Measurements from ENCODE around the gene FBXL7. TPM values are rescaled to one million over a fixed set of nuclear protein-coding genes. Genes with fewer than 3 reads are reported as not detected.

Gene FBXL7
- total RNA-seq, 4 donors from 2014 or later: 9.5 to 25.2 (median 16.0) TPM

- TF ChIP-seq CTCF (IDR thresholded peaks at IDR 0.05; ENCODE audit: low read depth): no peak
These were observed 165.0 kb downstream of the FBXL7 start for GRCh38 chr5:15664961-15665360.

DNA sequence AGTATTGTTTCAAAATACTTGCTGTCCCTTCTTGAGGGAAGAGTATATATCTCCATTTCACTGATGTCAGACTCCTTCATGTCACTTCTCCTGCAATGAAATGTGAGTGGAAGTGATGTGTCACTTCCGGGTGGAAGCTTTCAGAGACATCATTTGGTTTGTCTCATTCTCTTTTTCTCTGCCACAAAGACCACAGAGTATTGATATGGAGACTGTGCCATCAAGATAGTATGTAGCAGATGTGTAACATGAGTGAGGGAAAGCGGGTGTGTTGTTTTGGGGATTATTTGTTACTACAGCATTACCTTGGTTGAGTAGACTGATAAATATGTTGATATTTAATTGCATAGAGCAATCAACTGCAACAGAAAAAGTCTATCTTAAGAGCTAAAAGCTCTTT lies 169.8 kb downstream of the FBXL7 start:
- TF ChIP-seq CTCF (IDR thresholded peaks at IDR 0.05; ENCODE audit: low read depth): no peak

- no peak for TF ChIP-seq CTCF (IDR thresholded peaks at IDR 0.05; ENCODE audit: low read depth)
These were observed 174.7 kb downstream of the FBXL7 start for GRCh38 chr5:15674716-15675115.

DNA sequence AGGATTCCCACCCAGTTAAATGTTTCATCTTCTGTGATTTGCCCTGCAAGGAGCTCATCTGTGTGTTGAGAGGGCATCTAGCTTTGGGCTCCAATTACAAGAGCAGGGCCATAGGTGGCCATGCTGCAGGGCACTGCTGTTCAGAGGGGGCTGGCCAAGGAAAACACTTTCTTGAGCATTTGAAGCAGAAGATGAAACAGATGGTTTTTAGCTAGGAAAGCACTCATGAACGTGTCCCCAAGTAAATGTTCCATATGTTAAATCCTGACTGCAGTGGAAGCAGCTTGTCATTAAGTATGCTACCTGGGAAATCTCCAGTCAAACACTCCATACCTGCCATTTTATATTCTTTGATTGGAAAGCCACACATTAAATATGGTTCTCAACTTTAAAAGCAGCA lies 176.6 kb downstream of the FBXL7 start:
- TF ChIP-seq CTCF (IDR thresholded peaks at IDR 0.05; ENCODE audit: low read depth): no peak

- TF ChIP-seq CTCF (IDR thresholded peaks at IDR 0.05; ENCODE audit: low read depth): no peak
These were observed 179.2 kb downstream of the FBXL7 start for GRCh38 chr5:15679161-15679560.

DNA sequence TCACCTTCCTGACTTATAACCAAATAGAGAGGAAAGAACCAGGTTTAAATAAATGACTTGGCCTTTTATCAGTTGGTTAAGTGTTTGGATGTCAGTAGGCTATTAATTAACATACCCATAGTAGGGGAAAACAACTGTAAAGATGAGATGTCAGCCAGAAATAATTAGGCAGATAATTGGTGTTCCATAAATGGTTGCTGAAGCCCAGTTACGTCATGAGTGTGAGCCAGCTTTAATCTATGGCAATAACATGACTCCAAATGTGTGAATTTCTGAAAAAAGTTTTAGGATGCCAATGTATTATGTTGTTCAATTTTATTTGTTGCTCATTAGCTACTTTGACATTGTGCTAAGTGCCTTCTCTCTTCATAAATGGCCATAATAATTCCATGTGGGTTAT lies 180.5 kb downstream of the FBXL7 start:
- no peak for TF ChIP-seq CTCF (IDR thresholded peaks at IDR 0.05; ENCODE audit: low read depth)

DNA sequence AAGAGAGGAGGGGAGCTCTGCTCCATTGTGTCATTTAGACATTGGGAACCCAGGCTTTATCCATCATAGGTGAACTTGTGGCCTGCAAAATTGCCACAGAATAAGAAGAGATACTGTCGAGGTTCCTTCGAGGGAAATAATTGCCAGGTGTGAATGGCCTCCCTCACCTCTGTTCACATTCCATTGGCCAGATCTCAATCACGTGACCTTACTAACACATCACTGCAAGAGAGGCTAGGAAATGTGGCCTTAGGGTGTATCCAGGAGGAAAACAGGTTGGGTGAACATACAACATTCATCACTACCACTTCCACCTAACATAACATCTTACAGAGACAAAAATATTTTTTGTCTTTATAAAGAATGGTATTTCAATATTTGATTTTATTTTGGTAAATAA lies 182.1 kb downstream of the FBXL7 start:
- TF ChIP-seq CTCF (IDR thresholded peaks at IDR 0.05; ENCODE audit: low read depth): no peak

Measured in subcutaneous adipose tissue (tissue), 4 donors.